Testis (tissue), 3 donors: Measurements from ENCODE around the gene COQ8B. TPM values are rescaled to one million over a fixed set of nuclear protein-coding genes. Genes with fewer than 3 reads are reported as not detected.
A peak's percentile ranks its signal among the peaks of the same experiment; 100 is the strongest.

ENCODE experiments used
- DNase-seq: peaks from one replicate; pipeline ENCODE4 v3.0.0-alpha.2; 2019
- H3K27ac ChIP-seq, 2 donors: fragments of 200-600 bp; sonication (generic); one replicate each; pipeline ENCODE4 v1.5.1; 2019
- H3K27me3 ChIP-seq: fragments of 200-600 bp; sonication (generic); one replicate; pipeline ENCODE4 v1.5.1; 2019
- H3K36me3 ChIP-seq: fragments of 200-600 bp; sonication (generic); one replicate; pipeline ENCODE4 v1.5.1; 2017; ENCODE audit warnings: low read depth; ENCODE audit errors: missing control alignments
- H3K4me1 ChIP-seq: fragments of 200-600 bp; sonication (generic); one replicate; pipeline ENCODE4 v1.5.1; 2019
- H3K4me3 ChIP-seq, 2 donors: fragments of 200-600 bp; sonication (generic); one replicate each; pipeline ENCODE4 v1.5.1; 2017 to 2019
- H3K9me3 ChIP-seq: fragments of 200-600 bp; sonication (generic); one replicate; pipeline ENCODE4 v1.5.1; 2017
- CTCF ChIP-seq, 3 experiments: fragments of 450-650 bp in 2 of 3; fragments of 200-600 bp in 1 of 3; sonication (generic) in 1 of 3; IDR thresholded peaks; one replicate each; pipeline ENCODE4 v1.5.1; 2016 to 2019; ENCODE audit warnings: antibody characterized with exemption in 3 of 3, mild to moderate bottlenecking in 2 of 3, moderate library complexity in 1 of 3
- POLR2A ChIP-seq: fragments of 450-650 bp; IDR thresholded peaks from one replicate; pipeline ENCODE4 v1.6.1; 2017; ENCODE audit warnings: antibody characterized with exemption, mild to moderate bottlenecking, moderate library complexity
- whole genome bisulfite sequencing, 2 donors: methylation state at CpG; one replicate each; pipeline ENCODE4 v1.1.5; 2018; 5-methylcytosine and 5-hydroxymethylcytosine counted together
- intact Hi-C: fragments of 100-400 bp; cut with DNase I; formaldehyde crosslinking; loops from one replicate; pipeline ENCODE4 v1.15.1; 2023; ENCODE audit warnings: low total_unique reads
- polyA plus RNA-seq: library from polyadenylated mRNA; stranded (reverse); fragments of 350-450 nt; fragmentation: Illumina TruSeq; extraction: RNeasy Lipid Tissue Mini Kit (QIAGEN cat#74804); gene quantifications from one replicate; pipeline ENCODE4 v1.2.3, GENCODE V29; 2014; ENCODE audit warnings: low read depth, low replicate concordance; ENCODE audit not compliant: insufficient read depth
- total RNA-seq, 2 donors: library from RNA; depleted of rRNA; stranded (reverse); fragments of >200 nt; gene quantifications; one replicate each; pipeline ENCODE4 v1.2.3, GENCODE V29; 2016

COQ8B gene
- total and polyA plus RNA-seq, 3 donors from 2014 or later = 43.8 to 71.7 (median 56.6) TPM

GRCh38 chr19:40686882-40687524, 29.7 kb downstream of the COQ8B start:
- no peaks in the 10 kb centered on the region for H3K9me3 ChIP-seq
- H3K27ac ChIP-seq = peak overlapping the region; percentile 29 to 65
- H3K4me3 ChIP-seq = no peak overlapping the region
- WGBS, 2 donors = 40 to 79% methylated on average over 4 to 14 of the region's 14 CpGs
- H3K27me3 ChIP-seq = no peaks in the 10 kb centered on the region
- H3K36me3 ChIP-seq = no peaks in the 10 kb centered on the region
- no peak for TF ChIP-seq POLR2A
- no peak for TF ChIP-seq CTCF (IDR thresholded peaks at IDR 0.05)
- DNase-seq = no peak
- H3K4me1 ChIP-seq = peaks cover 16% of the 10 kb centered on the region
- intact Hi-C loops = no loop called here

GRCh38 chr19:40685563-40685962, 31.1 kb downstream of the COQ8B start:
- intact Hi-C loops = no loop called here
- Histone ChIP-seq H3K4me1 (peaks cover 4% of the 10 kb centered on the region), H3K4me3 (no peak overlapping the region), H3K36me3 (no peaks in the 10 kb centered on the region), H3K9me3 (no peaks in the 10 kb centered on the region), H3K27me3 (no peaks in the 10 kb centered on the region), H3K27ac (no peak overlapping the region)
- TF ChIP-seq POLR2A (no peak), CTCF (IDR thresholded peaks at IDR 0.05) (no peak)
- no peak for DNase-seq
- WGBS, 2 donors = 68 to 76% methylated on average over 5 to 6 of the region's 6 CpGs

GRCh38 chr19:40685016-40685526, 31.6 kb downstream of the COQ8B start:
- no peak for TF ChIP-seq CTCF (IDR thresholded peaks at IDR 0.05)
- no peaks in the 10 kb centered on the region for H3K9me3 ChIP-seq
- 77 to 88% methylated on average over 2 to 3 of the region's 3 CpGs for WGBS, 2 donors
- H3K4me3 ChIP-seq = no peak overlapping the region
- peaks cover 4% of the 10 kb centered on the region for H3K4me1 ChIP-seq
- no peaks in the 10 kb centered on the region for H3K36me3 ChIP-seq
- intact Hi-C loops = no loop called here
- H3K27ac ChIP-seq = no peak overlapping the region
- H3K27me3 ChIP-seq = no peaks in the 10 kb centered on the region
- DNase-seq = no peak

GRCh38 chr19:40684280-40684679, 32.4 kb downstream of the COQ8B start:
- H3K4me3 ChIP-seq = no peak overlapping the region
- intact Hi-C loops = no loop called here
- H3K36me3 ChIP-seq = no peaks in the 10 kb centered on the region
- DNase-seq = no peak
- 77 to 79% methylated on average over 31 to 32 of the region's 32 CpGs for WGBS, 2 donors
- TF ChIP-seq POLR2A (no peak), CTCF (IDR thresholded peaks at IDR 0.05) (no peak)
- H3K4me1 ChIP-seq = peaks cover 4% of the 10 kb centered on the region
- H3K9me3 ChIP-seq = no peaks in the 10 kb centered on the region
- no peaks in the 10 kb centered on the region for H3K27me3 ChIP-seq
- no peak overlapping the region for H3K27ac ChIP-seq

GRCh38 chr19:40683437-40683836, 33.2 kb downstream of the COQ8B start:
- DNase-seq = no peak
- no peaks in the 10 kb centered on the region for H3K9me3 ChIP-seq
- H3K4me3 ChIP-seq = no peak overlapping the region
- no peaks in the 10 kb centered on the region for H3K27me3 ChIP-seq
- intact Hi-C loops = no loop called here
- H3K4me1 ChIP-seq = peaks cover 4% of the 10 kb centered on the region
- WGBS, 2 donors = 87 to 88% methylated on average over 9 of the region's 9 CpGs
- H3K36me3 ChIP-seq = no peaks in the 10 kb centered on the region
- H3K27ac ChIP-seq = no peak overlapping the region
- TF ChIP-seq POLR2A (no peak), CTCF (IDR thresholded peaks at IDR 0.05) (no peak)
